NCI-H1105 (cell line): ENCODE data around the gene PFDN1.

Experiments used
- DNase-seq: peaks from one replicate; lab custom pipeline; 2025; lab: John Stamatoyannopoulos, UW

Gene PFDN1

GRCh38 chr5:140238756-140239155, 64.1 kb downstream of the PFDN1 start:
- DNase-seq, result no peak

GRCh38 chr5:140236891-140237598, 65.9 kb downstream of the PFDN1 start:
- DNase-seq, result no peak

- no peak for DNase-seq
These were observed 66.9 kb downstream of the PFDN1 start for GRCh38 chr5:140235791-140236551.

- DNase-seq, result no peak
These were observed 68.4 kb downstream of the PFDN1 start for GRCh38 chr5:140234377-140234989.

- no peak for DNase-seq
These were observed 70.2 kb downstream of the PFDN1 start for GRCh38 chr5:140232731-140233130.

GRCh38 chr5:140230373-140230772, 72.5 kb downstream of the PFDN1 start:
- DNase-seq, result no peak

GRCh38 chr5:140228364-140228837, 74.5 kb downstream of the PFDN1 start:
- DNase-seq, result no peak

- no peak for DNase-seq
These were observed 75.9 kb downstream of the PFDN1 start for GRCh38 chr5:140227046-140227445.

GRCh38 chr5:140225396-140225795, 77.5 kb downstream of the PFDN1 start:
- DNase-seq, result no peak

- DNase-seq, result no peak
These were observed 78.2 kb downstream of the PFDN1 start for GRCh38 chr5:140224658-140225057.

- DNase-seq, result no peak
These were observed 79.3 kb downstream of the PFDN1 start for GRCh38 chr5:140223567-140223966.

- DNase-seq, result no peak
These were observed 80.5 kb downstream of the PFDN1 start for GRCh38 chr5:140222416-140222815.

- DNase-seq, result no peak
These were observed 81.1 kb downstream of the PFDN1 start for GRCh38 chr5:140221697-140222223.

GRCh38 chr5:140220698-140221064, 82.2 kb downstream of the PFDN1 start:
- no peak for DNase-seq

GRCh38 chr5:140220032-140220697, 82.7 kb downstream of the PFDN1 start:
- DNase-seq, result no peak

- DNase-seq, result no peak
These were observed 83.6 kb downstream of the PFDN1 start for GRCh38 chr5:140219068-140219991.

GRCh38 chr5:140217299-140218026, 85.4 kb downstream of the PFDN1 start:
- DNase-seq, result no peak

- no peak for DNase-seq
These were observed 86.3 kb downstream of the PFDN1 start for GRCh38 chr5:140216478-140217074.

GRCh38 chr5:140215276-140215675, 87.6 kb downstream of the PFDN1 start:
- no peak for DNase-seq

- no peak for DNase-seq
These were observed 88.1 kb downstream of the PFDN1 start for GRCh38 chr5:140214831-140215230.
